NCI-H524 (cell line): ENCODE results near the gene CNDP1.
A peak's percentile ranks its signal among the peaks of the same experiment; 100 is the strongest.
"Not testable (repeated sequence)": the region's sequence is repeated elsewhere in the genome, so short reads cannot be mapped to it uniquely, and the experiment has no call there.

Experiments used
- DNase-seq, 2 experiments: peaks; one replicate each; lab custom pipeline; 2025; lab: John Stamatoyannopoulos, UW

CNDP1 gene

DNA sequence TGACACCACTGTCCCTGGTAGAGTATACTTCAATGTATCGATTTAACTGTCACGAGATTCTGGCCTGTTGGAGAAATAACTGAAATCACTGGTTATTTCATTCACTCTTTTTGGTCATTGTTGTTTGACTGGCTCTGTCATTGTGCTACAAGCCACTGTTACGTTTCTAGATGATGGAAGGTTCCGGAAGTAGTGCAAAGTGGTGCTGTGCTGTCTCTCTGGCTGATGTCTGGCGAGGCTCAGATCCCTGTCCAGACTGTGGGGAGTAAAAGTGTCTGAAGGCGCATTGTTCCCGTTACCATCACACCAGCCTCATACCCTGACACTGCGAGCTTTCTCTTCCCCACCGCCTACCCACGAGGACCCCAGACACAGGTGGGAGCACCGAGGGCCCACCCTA lies 11.7 kb downstream of the CNDP1 start:
- DNase-seq = no peak

DNA sequence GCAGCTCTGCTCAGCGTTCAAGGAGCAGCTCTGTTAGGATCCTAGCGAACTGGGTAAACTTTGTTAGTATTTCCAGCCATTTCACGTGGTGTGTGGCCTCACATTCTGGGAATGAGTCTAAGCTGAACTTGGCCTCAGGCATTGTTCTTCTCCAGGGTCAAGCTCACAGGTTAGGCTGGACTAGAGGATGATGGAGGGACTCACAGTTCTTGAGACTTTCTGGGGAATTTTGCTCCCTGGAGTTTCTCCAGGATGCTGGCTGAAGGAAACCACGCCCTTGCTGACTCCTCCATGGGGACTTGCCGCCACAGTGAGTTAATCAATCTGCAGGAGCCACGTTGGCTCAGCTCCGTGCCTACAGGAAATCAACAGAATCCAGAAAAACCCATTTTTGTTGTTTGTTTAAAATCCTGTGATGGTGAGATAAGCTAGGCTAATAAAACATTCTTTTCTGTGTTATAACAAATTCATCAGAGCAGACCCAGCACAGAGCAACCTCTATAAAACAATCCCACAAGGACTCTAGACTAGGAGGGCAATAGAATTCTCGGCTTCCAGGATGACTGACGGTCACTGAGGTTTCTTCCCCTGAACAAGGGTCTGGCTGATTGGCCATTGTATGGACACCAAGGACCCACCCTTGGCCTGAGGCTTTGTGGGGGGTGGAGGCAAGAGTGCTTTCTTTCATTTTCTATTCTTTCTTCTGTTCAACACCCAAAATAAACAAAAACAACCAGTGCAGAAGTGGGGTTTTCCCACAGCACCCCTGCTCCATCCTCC lies 12.6 kb downstream of the CNDP1 start:
- no peak for DNase-seq

DNA sequence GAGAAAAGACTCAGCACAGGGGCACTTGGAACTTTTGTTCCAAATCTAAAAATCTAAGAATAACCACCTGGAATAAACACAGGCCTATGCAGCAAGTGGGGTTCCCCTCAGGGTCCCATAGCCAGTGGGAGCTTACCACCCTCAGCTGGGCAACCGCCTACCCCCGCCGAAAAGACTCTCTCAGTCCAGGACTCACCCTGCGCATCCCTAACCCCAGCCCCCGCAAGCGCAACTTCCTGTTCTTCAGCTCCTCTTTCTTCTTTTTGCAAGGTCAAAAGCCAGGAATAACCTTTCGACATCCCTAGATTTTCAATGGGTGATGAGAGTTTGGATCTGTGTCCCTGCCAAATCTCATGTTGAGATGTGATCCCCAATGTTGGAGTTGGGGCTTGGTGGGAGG lies 13.6 kb downstream of the CNDP1 start:
- no peak for DNase-seq

DNA sequence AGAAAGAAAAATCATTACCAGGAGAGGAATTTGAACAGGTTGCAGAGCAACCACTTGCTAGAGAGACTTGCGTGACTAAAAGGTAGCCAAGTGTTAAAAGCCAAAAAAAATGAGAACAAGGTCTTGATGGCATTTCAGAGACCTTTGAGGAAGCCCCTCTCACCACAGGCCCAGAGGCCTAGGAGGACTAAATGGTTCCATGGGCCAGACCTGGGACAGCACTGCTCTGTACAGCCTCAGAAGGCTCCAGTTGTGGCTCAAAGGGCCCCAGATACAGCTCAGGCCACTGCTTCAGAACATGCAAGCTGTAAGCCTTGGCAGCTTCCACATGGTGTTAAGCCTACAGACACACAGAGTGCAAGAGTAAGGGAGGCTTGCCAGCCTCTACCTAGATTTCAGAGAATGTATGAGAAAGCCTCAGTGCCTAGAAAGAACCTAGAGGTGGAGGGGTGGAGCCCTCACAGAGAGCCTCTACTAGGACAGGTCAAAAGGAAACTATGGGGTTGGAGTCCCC lies 15.3 kb downstream of the CNDP1 start:
- no peak for DNase-seq

DNA sequence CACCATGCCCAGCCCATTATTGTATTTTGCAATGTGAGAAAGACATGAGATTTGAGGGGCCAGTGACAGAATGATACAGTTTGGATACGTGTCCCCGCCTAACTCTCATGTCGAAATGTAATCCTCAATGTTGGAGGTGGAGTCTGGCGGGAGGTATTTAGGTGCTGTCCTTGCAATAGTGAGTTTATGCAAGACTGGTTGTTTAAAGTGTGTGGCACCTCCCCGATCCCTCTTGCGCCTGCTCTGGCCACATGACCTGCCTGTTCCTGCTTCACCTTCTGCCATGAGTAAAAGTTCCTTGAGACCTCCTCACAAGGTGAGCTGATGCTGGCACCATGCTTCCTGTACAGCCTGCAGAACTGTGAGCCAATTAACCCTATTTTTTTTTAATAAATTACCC lies 16.6 kb downstream of the CNDP1 start:
- no peak for DNase-seq

DNA sequence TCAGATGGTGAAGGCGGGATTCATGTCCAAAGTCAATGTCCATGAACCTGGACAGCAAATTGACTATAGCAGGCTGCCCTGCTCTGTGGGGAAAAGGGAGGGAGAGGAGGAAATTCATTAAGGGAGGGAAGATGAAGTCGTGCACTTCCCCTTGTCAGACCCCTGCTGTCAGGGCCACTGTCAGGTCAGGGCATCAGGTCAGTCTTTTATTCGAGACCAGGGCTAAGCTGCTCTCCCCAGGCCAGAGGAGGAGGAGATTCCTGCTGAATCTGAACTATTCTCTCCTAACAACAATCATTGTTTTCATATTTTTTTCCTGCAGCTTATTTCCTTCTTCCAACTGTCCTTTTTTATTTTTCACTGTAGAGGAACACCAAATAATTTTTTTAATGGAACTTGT lies 17.2 kb downstream of the CNDP1 start:
- DNase-seq = no peak

DNA sequence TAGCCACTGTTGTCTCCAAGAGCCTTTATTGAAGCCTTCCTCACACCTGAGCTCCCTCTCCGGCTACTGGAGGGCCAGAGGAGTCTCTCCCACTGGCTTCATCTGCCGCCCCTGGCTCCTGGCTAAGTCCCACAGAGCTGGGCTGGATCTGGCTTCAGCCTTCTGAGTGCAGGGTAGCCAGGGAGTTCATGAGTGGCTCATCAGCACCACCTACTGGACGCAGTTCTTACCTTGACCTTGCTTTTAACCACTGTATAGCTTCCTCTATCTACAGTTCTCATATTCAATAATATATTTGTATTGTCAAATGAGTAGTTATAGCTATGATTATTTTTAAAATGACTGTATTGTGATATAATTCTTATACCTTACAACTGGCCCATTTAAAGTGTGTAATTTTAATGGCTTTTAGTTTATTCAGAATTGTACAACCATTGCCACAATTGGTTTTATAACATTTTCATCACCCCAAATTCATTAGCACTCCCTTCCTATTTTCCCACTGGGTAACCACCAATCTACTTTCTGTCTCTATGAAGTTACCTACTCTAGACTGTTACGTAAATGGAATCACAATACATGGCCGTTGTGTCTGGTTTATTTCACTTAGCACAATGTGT lies 17.7 kb downstream of the CNDP1 start:
- DNase-seq = peak; percentile 30 to 81

DNA sequence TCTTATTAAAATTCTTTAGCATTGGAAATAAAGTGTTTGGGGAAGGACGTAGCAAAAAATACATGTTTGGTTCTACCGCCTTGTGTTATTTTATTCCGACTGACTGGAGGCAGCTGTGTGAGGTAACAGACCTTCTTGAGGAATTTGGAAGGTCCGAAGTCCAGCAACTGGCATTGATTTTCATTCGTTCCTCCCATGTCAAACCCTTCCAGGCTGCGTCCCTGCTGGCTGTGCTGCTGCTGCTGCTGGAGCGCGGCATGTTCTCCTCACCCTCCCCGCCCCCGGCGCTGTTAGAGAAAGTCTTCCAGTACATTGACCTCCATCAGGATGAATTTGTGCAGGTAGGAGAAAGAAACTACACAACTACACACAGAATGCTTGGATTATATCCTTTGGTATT lies 21.8 kb downstream of the CNDP1 start:
- no peak for DNase-seq

DNA sequence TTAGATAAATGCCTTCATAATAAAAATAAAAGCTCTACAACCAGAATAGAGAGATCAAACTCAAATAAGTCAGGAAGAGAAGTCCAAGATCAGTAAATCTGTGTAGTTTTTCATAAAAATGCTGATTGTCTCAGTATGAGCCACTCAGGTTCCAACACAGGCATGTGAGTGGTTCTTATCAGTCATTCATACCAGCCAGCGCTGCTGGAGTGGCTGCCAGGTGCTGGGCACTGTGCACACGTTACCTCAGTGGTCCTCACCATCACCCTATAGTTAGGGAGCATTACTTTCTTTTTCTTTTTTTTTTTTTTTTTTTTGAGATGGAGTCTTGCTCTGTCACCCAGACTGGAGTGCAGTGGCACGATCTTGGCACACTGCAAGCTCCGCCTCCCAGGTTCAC lies 23.8 kb downstream of the CNDP1 start:
- no peak for DNase-seq

DNA sequence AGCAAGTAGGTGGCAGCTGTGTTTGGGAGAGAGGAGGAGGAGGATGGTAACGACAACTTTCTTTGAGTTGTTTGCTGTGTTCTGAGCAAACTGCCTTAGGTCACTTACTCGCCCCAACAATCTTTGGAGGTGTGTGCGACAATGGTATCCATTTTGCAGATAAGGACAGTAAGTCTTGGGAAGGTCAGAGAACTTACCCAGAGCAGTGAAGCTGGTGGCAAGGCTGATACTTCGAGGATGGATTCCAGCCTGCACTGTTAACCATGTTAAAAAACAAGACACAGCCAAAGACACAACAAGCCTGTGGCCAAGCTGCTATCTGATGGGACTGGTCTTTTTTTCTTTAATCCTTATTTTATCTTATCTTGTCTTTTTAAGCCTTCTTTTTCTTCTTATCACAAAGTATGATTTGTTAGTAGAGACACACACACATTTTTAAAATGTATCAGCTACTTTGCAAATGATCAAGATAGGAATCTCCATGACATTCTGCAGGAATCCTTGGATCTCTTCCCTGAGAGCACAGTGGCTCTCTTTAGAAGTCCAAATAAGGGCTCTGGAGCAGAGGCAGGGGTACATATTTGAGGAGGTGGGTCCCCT lies 27.9 kb downstream of the CNDP1 start:
- DNase-seq = no peak

DNA sequence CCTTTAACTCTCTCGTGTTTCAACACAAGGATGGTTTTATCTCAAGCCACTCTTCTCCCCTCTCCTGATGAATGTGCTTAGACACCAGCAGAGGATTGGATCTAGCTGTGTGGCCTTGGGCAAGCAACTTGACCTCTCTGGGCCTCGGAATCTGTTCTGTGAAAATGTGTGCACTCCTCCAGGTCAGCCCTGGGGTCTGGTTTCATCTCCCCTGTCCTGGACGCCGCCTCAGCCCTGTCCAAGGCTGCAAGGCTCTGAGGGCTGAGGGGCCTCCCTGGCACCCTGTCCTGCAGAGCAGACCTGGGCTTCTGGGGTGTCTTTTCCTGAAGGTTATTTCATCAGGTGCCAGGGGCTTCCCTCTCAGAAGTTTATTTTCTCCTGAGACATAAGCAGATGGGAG lies 28.5 kb downstream of the CNDP1 start:
- no peak for DNase-seq

DNA sequence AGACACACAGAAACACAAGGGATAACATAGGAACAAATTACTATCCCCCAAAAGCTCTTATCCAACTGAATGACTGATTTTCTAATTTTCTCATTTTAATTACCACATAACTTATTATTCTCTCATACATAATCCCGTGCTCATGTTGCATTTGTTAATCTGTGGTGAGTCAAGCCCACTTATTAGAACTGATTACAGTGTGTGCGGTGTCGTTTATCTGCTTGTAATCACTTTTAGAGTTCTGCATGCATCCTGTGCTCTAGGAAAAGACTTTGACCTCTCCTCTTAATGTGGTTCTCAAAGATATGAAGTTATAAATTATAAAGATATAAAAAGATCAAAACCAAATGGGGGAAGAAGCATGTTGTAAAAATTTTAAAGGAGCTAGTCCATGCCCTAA lies 29.7 kb downstream of the CNDP1 start:
- no peak for DNase-seq

DNA sequence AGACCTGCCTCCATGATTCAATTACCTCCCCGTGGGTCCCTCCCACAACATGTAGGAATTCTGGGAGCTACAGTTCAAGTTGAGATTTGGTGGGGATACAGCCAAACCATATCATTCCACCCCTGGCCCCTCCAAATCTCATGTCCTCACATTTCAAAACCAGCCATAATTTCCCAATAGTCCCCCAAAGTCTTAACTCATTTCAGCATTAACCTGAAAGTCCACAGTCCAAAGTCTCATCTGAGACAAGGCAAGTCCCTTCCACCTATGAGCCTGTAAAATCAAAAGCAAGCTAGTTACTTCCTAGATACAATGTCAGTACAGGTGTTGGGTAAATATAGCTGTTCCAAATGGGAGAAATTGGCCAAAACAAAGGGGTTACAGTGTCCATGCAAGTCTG lies 30.9 kb downstream of the CNDP1 start:
- not testable (repeated sequence) for DNase-seq

DNA sequence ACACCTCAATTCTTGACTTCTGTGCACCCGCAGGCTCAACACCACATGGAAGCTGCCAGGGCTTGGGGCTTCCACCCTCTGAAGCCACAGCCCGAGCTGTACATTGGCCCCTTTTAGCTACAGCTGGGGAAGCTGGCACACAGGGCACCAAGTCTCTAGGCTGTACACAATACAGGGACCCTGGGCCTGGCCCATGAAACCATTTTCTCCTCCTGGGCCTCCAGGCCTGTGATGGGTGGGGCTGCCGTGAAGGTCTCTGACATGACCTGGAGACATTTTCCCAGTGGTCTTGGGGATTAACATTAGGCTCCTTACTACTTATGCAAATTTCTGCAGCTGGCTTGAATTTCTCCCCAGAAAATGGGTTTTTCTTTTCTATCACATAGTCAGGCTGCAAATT lies 31.7 kb downstream of the CNDP1 start:
- DNase-seq = not testable (repeated sequence)

DNA sequence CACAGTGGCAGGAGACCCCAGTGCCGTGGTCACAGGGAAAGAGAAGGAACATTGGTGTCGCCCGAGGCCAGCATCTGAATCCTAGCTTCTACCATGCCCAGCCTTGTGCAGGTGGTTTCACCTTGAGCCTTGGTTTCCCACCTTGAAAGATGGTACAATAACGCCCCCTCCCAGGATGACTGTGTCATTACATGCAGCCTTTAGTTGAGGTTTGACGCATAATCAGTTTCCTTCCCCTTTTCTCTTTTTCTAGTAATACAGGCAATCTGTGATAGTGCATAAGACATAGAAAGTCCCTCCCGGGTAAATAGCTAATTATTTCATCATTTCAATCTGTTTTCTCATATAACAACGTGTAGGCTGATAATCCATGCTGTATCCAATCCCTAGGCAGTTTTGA lies 33.5 kb downstream of the CNDP1 start:
- no peak for DNase-seq

DNA sequence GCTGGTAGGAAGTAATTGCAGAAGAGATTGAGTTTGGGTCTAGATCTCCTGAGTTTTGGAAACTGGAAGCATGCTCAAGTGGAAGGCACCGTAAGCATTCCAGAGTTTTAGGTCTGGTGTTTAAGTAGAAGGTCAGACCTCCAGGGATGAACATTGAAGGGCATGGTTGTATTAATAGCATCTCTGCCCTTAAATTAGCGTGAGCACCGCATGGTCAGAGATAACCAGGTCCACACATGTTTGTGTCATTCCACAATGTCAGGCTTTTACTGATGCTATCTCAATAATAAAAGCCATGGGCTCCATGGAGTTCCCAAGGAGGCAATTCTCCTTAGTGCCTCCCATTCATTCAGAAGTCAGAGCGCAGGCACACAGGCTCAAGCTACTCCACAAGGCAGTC lies 35.1 kb downstream of the CNDP1 start:
- no peak for DNase-seq

DNA sequence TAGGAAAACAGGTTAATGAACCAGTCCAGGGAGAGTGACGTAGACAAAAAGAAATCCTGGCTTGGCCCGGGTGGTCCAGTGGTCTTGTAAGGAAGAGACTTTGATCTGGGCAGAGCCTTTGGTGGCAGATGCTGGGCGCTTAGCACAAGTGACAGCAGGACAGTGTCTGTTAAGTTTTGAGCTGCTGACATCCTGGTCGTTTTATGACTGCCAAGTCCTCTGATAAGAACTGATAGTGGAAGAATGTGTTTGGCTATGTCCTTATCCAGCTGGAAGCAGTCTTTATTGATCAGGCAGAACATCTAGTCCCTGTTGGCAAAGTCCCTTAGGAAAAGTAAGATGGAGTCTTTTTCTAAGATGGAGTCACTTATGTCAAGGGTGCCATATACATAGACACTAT lies 36.0 kb downstream of the CNDP1 start:
- DNase-seq = no peak

DNA sequence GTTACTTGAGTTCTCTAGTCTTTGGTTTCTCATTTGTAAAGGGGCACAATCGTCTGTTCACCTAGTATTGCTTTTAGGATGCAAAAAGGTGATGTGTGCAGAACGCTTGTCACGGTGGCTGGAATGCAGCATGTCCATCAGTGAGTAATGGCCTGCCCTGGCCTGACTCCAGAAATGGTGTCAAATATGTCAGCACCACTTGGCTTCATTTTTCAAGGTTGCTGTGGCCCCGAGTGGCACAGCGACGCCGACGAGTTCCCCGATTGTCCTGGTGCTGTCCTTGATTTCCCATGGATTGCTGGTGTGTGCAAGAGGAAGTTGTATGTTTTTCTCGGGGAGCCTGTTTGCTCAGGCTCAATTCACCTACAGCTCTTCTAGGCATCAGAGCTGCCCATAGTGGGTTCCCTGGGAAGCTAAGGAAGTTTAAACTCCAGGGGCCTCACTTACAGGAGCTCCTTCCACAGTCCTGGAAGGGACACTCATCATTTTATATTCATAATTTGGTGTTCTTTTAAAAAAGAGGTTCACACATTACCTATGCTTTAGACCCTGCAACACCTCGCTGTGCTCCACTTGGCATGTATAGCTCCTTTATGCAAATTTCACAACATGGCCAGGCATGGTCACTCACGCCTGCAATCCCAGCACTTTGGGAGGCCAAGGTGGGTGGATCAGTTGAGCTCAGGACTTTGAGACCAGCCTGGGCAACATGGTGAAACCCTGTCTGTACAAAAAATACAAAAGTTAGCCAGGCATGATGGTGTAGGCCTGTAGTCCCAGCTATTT lies 37.8 kb downstream of the CNDP1 start:
- DNase-seq = no peak

DNA sequence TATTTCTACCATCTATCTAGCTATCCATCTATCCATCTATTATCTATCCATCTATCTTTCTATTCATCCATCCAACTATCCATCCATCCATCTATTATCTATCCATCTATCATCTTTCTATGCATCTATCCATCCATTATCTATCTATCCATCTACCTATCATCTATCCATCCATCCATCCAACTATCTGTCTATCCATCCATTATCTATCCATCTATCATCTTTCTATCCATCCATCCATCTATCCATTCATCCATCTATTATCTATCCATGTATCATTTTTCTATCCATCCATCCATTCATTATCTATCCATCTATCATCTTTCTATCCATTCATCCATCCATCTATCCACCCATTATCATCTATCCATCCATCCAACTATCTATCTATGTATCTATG lies 38.8 kb downstream of the CNDP1 start:
- DNase-seq = no peak

DNA sequence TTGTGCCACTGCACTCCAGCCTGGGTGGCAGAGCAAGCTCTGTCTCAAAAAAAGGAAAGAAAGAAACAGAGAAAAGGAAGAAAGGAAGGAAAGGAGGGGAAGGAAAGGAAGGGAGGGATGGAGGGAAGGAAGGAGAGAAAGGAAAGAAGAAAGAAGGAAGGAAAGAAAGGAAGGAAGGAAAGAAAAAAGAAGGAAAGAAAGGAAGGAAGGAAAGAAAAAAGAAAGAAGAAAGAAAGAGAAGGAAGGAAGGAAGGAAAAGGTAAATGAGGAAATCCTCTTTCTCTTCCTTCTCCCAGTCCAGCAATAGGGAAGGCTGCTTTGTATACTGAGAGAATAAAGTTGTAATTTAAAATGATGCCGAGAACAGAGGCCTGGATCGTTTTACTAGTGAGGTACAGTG lies 40.6 kb downstream of the CNDP1 start:
- DNase-seq = no peak

DNA sequence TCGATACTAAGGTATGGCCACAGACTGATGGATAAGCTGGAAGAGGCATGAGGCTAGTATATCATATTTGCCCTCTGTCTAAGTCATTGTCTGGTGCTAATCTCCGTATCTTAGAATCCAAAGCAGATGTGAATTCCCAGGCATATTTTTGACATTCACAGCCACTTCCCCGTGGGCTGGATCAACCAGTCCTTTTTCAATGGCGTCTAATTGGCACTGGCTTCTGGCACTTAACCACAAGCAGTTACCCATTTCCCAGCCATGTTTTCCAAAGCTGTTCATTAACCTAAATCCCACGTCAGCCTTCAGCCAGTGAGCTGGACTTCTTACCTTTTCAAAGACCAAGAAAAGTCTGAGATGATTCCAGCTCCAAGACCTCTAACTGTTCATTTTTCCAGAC lies 42.7 kb downstream of the CNDP1 start:
- DNase-seq = no peak

DNA sequence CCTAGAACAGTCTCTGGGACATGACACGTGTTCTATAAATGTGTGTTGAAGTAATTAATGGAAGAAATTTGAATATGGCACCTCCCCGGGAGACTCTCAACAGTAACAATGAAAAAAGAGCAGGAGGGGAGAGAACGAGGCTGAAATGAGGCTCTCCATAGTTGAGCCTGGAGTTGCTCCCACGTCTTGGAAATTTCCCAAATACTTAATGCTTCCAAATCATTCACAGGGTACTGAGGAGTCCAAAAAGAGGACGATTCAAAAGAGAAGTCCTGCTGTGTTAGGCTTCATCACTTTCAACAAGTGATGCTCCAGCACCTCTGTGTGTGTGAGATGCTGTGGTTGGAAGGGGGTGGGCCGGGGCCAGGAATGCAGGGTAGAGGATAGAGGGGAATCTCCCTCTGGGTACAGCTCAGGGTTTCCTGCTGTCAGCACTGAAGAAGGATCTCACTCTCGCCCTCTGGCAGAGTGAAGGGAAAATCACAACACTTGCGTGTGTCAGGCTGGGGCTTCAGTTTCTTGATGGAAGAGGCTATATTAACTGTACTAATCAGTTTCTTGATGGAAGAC lies 45.3 kb downstream of the CNDP1 start:
- no peak for DNase-seq
